K562 (cell line): Measurements from ENCODE around the gene TMEM131. TPM values are rescaled to one million over a fixed set of nuclear protein-coding genes. Genes with fewer than 3 reads are reported as not detected.

Source experiments
- ASH1L ChIP-seq: fragments of 450-650 bp; IDR thresholded peaks from 2 replicates; pipeline ENCODE4 v1.6.1; 2018; ENCODE audit warnings: borderline replicate concordance, mild to moderate bottlenecking, low read depth; ENCODE audit not compliant: partially characterized antibody
- BHLHE40 ChIP-seq: IDR thresholded peaks from 2 replicates; pipeline ENCODE4 v1.6.1; 2011; ENCODE audit warnings: low read length, improper control_type of control experiment
- BRD4 ChIP-seq: fragments of 200-600 bp; sonication (generic); IDR thresholded peaks from 2 replicates; pipeline ENCODE4 v1.6.1; 2017; ENCODE audit warnings: inconsistent platforms
- CBFA2T2 ChIP-seq: fragments of 450-650 bp; conservative IDR thresholded peaks from 2 replicates; pipeline ENCODE4 v1.6.1; 2017; ENCODE audit warnings: mild to moderate bottlenecking
- CREM ChIP-seq: IDR thresholded peaks from 2 replicates; pipeline ENCODE4 v1.6.1; 2014; ENCODE audit warnings: antibody characterized with exemption, low read depth
- DPF2 ChIP-seq: fragments of 450-650 bp; IDR thresholded peaks from 2 replicates; pipeline ENCODE4 v1.6.1; 2016
- ELF1 ChIP-seq: fragments of 200-800 bp; sonication (Bioruptor generic); IDR thresholded peaks from 2 replicates; pipeline ENCODE4 v1.6.1; 2016; ENCODE audit warnings: missing genetic modification characterization, missing compliant biosample characterization
- ELF2 ChIP-seq: fragments of 250-450 bp; sonication (Bioruptor Pico); IDR thresholded peaks from 2 replicates; pipeline ENCODE4 v1.5.0; 2021; ENCODE audit warnings: mild to moderate bottlenecking
- FOXJ2 ChIP-seq: fragments of 200-800 bp; sonication (Bioruptor generic); IDR thresholded peaks from 2 replicates; pipeline ENCODE4 v1.6.1; 2016; ENCODE audit warnings: missing genetic modification characterization, missing compliant biosample characterization
- HNRNPLL ChIP-seq: fragments of 200-400 bp; formaldehyde crosslinking; IDR thresholded peaks from 2 replicates; pipeline ENCODE4 v1.6.1; 2017; ENCODE audit warnings: low read length, low read depth, mild to moderate bottlenecking; ENCODE audit not compliant: poor library complexity, severe bottlenecking
- MECOM ChIP-seq: fragments of 250-450 bp; sonication (Bioruptor Pico); IDR thresholded peaks from 2 replicates; pipeline ENCODE4 v1.8.0; 2022; ENCODE audit warnings: inconsistent platforms
- MEF2A ChIP-seq: IDR thresholded peaks from 2 replicates; pipeline ENCODE4 v1.6.1; 2011; ENCODE audit warnings: low read depth, mild to moderate bottlenecking, low read length, moderate library complexity; ENCODE audit not compliant: control insufficient read depth
- MTA2 ChIP-seq: fragments of 450-650 bp; IDR thresholded peaks from 2 replicates; pipeline ENCODE4 v1.6.1; 2016; ENCODE audit warnings: low read depth
- NCOA1 ChIP-seq: fragments of 450-650 bp; IDR thresholded peaks from 2 replicates; pipeline ENCODE4 v1.6.1; 2016; ENCODE audit warnings: low read depth
- NFATC3 ChIP-seq: fragments of 450-650 bp; IDR thresholded peaks from 2 replicates; pipeline ENCODE4 v1.6.1; 2017; ENCODE audit warnings: mild to moderate bottlenecking
- NR2C1 ChIP-seq, 2 experiments: fragments of 450-650 bp; IDR thresholded peaks; 2 replicates each; pipeline ENCODE4 v1.6.1; 2017; ENCODE audit warnings: mild to moderate bottlenecking in 2 of 2, antibody characterized with exemption in 1 of 2, inconsistent platforms in 1 of 2, missing compliant biosample characterization in 1 of 2, missing genetic modification characterization in 1 of 2
- RAD51 ChIP-seq: fragments of 450-650 bp; IDR thresholded peaks from 2 replicates; pipeline ENCODE4 v1.7.1; 2016; ENCODE audit warnings: low read depth, mild to moderate bottlenecking, borderline replicate concordance
- RB1 ChIP-seq: fragments of 450-650 bp; IDR thresholded peaks from 2 replicates; pipeline ENCODE4 v1.6.1; 2017; ENCODE audit warnings: low read depth, mild to moderate bottlenecking
- RBM14 ChIP-seq: fragments of 200-400 bp; formaldehyde crosslinking; IDR thresholded peaks from 2 replicates; pipeline ENCODE4 v1.6.1; 2018; ENCODE audit warnings: low read depth, mild to moderate bottlenecking, low read length, moderate library complexity, borderline replicate concordance; ENCODE audit not compliant: insufficient read depth
- RUNX1 ChIP-seq: sonication (generic); IDR thresholded peaks from 2 replicates; pipeline ENCODE4 v1.6.1; 2016; ENCODE audit warnings: antibody characterized with exemption, low read depth
- SIN3A ChIP-seq, 2 experiments: fragments of 150-350 bp in 1 of 2; IDR thresholded peaks; 2 replicates each; pipeline ENCODE4 v1.6.1; 2011 to 2016; ENCODE audit warnings: borderline replicate concordance in 2 of 2, low read depth in 2 of 2, low read length in 2 of 2, mild to moderate bottlenecking in 2 of 2, moderate library complexity in 2 of 2; ENCODE audit not compliant: control insufficient read depth in 1 of 2
- SMARCA4 ChIP-seq: fragments of 450-650 bp; IDR thresholded peaks from 2 replicates; pipeline ENCODE4 v1.6.1; 2016
- SMARCE1 ChIP-seq: fragments of 450-650 bp; IDR thresholded peaks from 2 replicates; pipeline ENCODE4 v1.7.1; 2016; ENCODE audit warnings: mild to moderate bottlenecking
- SP1 ChIP-seq: sonication (generic); formaldehyde crosslinking; IDR thresholded peaks from 2 replicates; pipeline ENCODE4 v1.8.1; 2022; ENCODE audit warnings: mild to moderate bottlenecking, missing genetic modification reagents
- STAT5A ChIP-seq: IDR thresholded peaks from 2 replicates; pipeline ENCODE4 v1.6.1; 2012; ENCODE audit warnings: low read length, inconsistent platforms, borderline replicate concordance
- STAT5B ChIP-seq: fragments of 250-450 bp; sonication (Bioruptor Pico); IDR thresholded peaks from 2 replicates; pipeline ENCODE4 v1.8.0; 2021; ENCODE audit warnings: mild to moderate bottlenecking, inconsistent platforms
- TAL1 ChIP-seq: fragments of 450-650 bp; IDR thresholded peaks from 2 replicates; pipeline ENCODE4 v1.6.1; 2016; ENCODE audit warnings: mild to moderate bottlenecking
- XRCC3 ChIP-seq: fragments of 450-650 bp; IDR thresholded peaks from 2 replicates; pipeline ENCODE4 v1.6.1; 2017; ENCODE audit warnings: mild to moderate bottlenecking, moderate library complexity
- ZBTB7A ChIP-seq: IDR thresholded peaks from 2 replicates; pipeline ENCODE4 v1.6.1; 2011; ENCODE audit warnings: low read depth, mild to moderate bottlenecking, low read length, moderate library complexity, borderline replicate concordance; ENCODE audit not compliant: control insufficient read depth
- ZKSCAN3 ChIP-seq: fragments of 250-450 bp; sonication (Bioruptor Pico); IDR thresholded peaks from 2 replicates; pipeline ENCODE4 v1.4.0; 2020
- ZNF24 ChIP-seq: fragments of 450-650 bp; IDR thresholded peaks from 2 replicates; pipeline ENCODE4 v1.6.1; 2016
- ZNF347 ChIP-seq: fragments of 450-650 bp; formaldehyde crosslinking; IDR thresholded peaks from 2 replicates; pipeline ENCODE4 v1.4.0; 2020; ENCODE audit warnings: low read depth, mild to moderate bottlenecking, moderate library complexity
- polyA plus RNA-seq, 8 experiments: library from polyadenylated mRNA; depleted of rRNA in 4 of 8; stranded (reverse) in 5 of 8; unstranded in 3 of 8; fragments of >200 nt; fragmentation: Nextera tagmentation in 2 of 8; fragmentation: Illumina TruSeq in 1 of 8; extraction: Ambion mirVana in 2 of 8; extraction: Trizol in 1 of 8; gene quantifications; 2 replicates each; pipeline versions ENCODE4 v1.2.1 to v1.2.3, GENCODE V29; 2011 to 2014; ENCODE audit warnings: inconsistent platforms in 1 of 8, missing spikeins in 1 of 8
- total RNA-seq, 7 experiments: library from RNA; depleted of rRNA in 6 of 7; stranded (reverse); fragments of >200 nt in 6 of 7; fragmentation: Illumina TruSeq in 2 of 7; extraction: Trizol in 2 of 7; gene quantifications; 2 replicates each; pipeline versions ENCODE4 v1.2.1 to v1.2.3, GENCODE V29; 2011 to 2021; ENCODE audit warnings: low replicate concordance in 1 of 7
- TF ChIP-seq, protein P1 (sequence below): sonication (generic); formaldehyde crosslinking; IDR thresholded peaks from 2 replicates; pipeline ENCODE4 v1.8.0; 2023; ENCODE audit warnings: mild to moderate bottlenecking, missing genetic modification reagents
- TF ChIP-seq, protein P2 (sequence below): fragments of 450-650 bp; IDR thresholded peaks from 2 replicates; pipeline ENCODE4 v1.6.1; 2016; ENCODE audit warnings: missing biosample characterization, missing genetic modification characterization

The TMEM131 gene
- total and polyA plus RNA-seq, 9 of the 15 experiments (the other 6 are each of a cell fraction or from before 2014, with no cell fraction given): 2.5 to 21.1 (median 12.4) TPM

DNA sequence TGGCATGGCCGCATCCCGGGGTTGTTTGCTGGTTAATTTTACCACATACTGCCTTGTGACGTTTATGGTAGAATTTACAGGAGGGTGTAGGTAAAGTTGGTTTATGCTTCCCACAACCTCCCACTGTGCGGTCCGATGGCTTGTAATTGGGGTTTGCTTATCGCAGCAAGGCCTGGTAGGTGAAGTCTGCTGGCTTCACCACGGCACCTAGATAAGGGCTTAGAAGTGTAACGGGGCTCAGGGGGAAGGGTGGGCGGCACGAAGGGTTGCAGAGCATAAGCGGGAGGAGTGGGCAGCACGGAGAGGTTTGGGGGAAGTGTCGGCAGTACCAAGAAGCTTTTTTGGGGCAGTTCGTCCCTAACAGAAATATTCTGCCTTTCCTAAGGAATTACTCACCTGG lies 39.0 kb upstream of the TMEM131 start (continued):
- TF ChIP-seq SP1 (no peak), STAT5B (no peak), ZKSCAN3 (CRISPR knock-in tag) (no peak), NFATC3 (no peak), RBM14 (no peak), MEF2A (no peak), ELF2 (CRISPR knock-in tag) (no peak), RB1 (no peak), BHLHE40 (no peak), XRCC3 (no peak), ELF1 (tag) (no peak), STAT5A (peak; percentile 44; the same call in 1 of the 2 replicates), CBFA2T2 (peak; percentile 61; the same call in 1 of the 2 replicates), ZNF24 (no peak), MTA2 (no peak), MECOM (no peak), NCOA1 (no peak), HNRNPLL (no peak), SIN3A (IDR thresholded peaks at IDR 0.05; ENCODE audit: borderline replicate concordance in 2 of 2, control insufficient read depth in 1 of 2, low read depth in 2 of 2, low read length in 2 of 2) (no peak), ZNF347 (no peak), NR2C1 (IDR thresholded peaks at IDR 0.05) (no peak), NR2C1 (tag; IDR thresholded peaks at IDR 0.05) (no peak), TAL1 (peak; percentile 58; the same call in 1 of the 2 replicates), FOXJ2 (tag) (no peak), RAD51 (no peak), DPF2 (peak; percentile 68), CREM (0 out of 2 replicates have a peak, but pooled peaks have one; percentile 25), BRD4 (no peak), SMARCE1 (0 out of 2 replicates have a peak, but pooled peaks have one; percentile 43), ASH1L (no peak), RUNX1 (no peak), ZBTB7A (peak; percentile 82), SMARCA4 (0 out of 2 replicates have a peak, but pooled peaks have one; percentile 34)
- TF ChIP-seq, protein P1, sequence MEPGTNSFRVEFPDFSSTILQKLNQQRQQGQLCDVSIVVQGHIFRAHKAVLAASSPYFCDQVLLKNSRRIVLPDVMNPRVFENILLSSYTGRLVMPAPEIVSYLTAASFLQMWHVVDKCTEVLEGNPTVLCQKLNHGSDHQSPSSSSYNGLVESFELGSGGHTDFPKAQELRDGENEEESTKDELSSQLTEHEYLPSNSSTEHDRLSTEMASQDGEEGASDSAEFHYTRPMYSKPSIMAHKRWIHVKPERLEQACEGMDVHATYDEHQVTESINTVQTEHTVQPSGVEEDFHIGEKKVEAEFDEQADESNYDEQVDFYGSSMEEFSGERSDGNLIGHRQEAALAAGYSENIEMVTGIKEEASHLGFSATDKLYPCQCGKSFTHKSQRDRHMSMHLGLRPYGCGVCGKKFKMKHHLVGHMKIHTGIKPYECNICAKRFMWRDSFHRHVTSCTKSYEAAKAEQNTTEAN: no peak
- TF ChIP-seq, protein P2, sequence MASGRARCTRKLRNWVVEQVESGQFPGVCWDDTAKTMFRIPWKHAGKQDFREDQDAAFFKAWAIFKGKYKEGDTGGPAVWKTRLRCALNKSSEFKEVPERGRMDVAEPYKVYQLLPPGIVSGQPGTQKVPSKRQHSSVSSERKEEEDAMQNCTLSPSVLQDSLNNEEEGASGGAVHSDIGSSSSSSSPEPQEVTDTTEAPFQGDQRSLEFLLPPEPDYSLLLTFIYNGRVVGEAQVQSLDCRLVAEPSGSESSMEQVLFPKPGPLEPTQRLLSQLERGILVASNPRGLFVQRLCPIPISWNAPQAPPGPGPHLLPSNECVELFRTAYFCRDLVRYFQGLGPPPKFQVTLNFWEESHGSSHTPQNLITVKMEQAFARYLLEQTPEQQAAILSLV (tag): no peak
